BJ (cell line): ENCODE results near the gene SCGB3A1. TPM values are rescaled to one million over a fixed set of nuclear protein-coding genes. Genes with fewer than 3 reads are reported as not detected.

ENCODE experiments used
- CTCF ChIA-PET: fragments of 350-600 bp; formaldehyde crosslinking; extraction: SDS; loops from one replicate; lab custom pipeline; 2021; ENCODE audit warnings: antibody characterized with exemption, inconsistent platforms; lab: Yijun Ruan, JAX
- POLR2A ChIA-PET: fragments of 300-600 bp; sonication (Branson Sonifier 250); formaldehyde crosslinking; extraction: SDS; loops from one replicate; lab custom pipeline; 2021; ENCODE audit warnings: antibody characterized with exemption; lab: Charles Lee
- DNase-seq: peaks from one replicate; pipeline ENCODE4 v3.0.0-alpha.2; 2011; ENCODE audit warnings: low read depth
- H3K27me3 ChIP-seq: 2 replicates; pipeline ENCODE4 v1.6.0; 2011; ENCODE audit warnings: low read length; ENCODE audit not compliant: control insufficient read depth, insufficient read depth
- H3K36me3 ChIP-seq: 2 replicates; pipeline ENCODE4 v1.5.1; 2011; ENCODE audit warnings: low read length; ENCODE audit not compliant: control insufficient read depth, insufficient read depth
- H3K4me3 ChIP-seq: 2 replicates; pipeline ENCODE4 v1.5.1; 2011; ENCODE audit warnings: low read depth, mild to moderate bottlenecking, control low read depth, low read length
- polyA minus RNA-seq: library from RNA; depleted of rRNA, polyadenylated mRNA; stranded (reverse); fragments of >200 nt; gene quantifications from 2 replicates; pipeline ENCODE4 v1.2.3, GENCODE V29; 2011; rRNA and poly(A)+ RNA removed
- polyA plus RNA-seq: library from polyadenylated mRNA; depleted of rRNA; stranded (reverse); fragments of >200 nt; gene quantifications from 2 replicates; pipeline ENCODE4 v1.2.3, GENCODE V29; 2011; rRNA removed
- TF ChIP-seq, protein P1 (sequence below): IDR thresholded peaks from 2 replicates; pipeline ENCODE4 v1.5.1; 2011; ENCODE audit warnings: low read depth, mild to moderate bottlenecking, control low read depth, inconsistent platforms, low read length, moderate library complexity; ENCODE audit not compliant: insufficient read depth

The SCGB3A1 gene, protein sequence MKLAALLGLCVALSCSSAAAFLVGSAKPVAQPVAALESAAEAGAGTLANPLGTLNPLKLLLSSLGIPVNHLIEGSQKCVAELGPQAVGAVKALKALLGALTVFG
- polyA plus RNA-seq (not detected in 2 replicates), polyA minus RNA-seq (not detected in 2 replicates)

DNA sequence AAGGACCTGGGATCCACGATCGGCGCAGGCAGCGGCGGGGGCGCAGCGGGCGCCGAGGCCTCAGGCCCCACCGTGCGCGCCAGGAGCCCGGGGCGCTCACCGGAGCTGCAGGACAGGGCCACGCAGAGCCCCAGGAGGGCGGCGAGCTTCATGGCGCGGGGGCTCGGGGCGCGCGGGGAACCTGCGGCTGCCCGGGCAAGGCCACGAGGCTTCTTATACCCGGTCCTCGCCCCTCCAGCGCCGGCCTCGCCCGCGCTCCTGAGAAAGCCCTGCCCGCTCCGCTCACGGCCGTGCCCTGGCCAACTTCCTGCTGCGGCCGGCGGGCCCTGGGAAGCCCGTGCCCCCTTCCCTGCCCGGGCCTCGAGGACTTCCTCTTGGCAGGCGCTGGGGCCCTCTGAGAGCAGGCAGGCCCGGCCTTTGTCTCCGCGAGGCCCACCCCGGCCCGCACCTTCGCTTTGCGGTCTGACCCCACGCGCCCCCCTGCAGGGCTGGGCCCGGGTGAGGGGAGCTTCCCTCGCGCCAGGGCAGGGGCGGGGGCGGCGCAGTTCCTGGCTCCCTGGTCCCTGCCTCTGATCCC lies at the start of gene SCGB3A1:
SCGB3A1 (minus strand) TSS at position 189 of the 577 bp plus-strand sequence; CDS start at position 152, 37 bp downstream.
- H3K4me3 ChIP-seq = no peak within 1 kb of the TSS
- peaks cover 23% of the 10 kb centered on the region for H3K27me3 ChIP-seq
- CTCF ChIA-PET = no interaction called here
- TF ChIP-seq, protein P1, sequence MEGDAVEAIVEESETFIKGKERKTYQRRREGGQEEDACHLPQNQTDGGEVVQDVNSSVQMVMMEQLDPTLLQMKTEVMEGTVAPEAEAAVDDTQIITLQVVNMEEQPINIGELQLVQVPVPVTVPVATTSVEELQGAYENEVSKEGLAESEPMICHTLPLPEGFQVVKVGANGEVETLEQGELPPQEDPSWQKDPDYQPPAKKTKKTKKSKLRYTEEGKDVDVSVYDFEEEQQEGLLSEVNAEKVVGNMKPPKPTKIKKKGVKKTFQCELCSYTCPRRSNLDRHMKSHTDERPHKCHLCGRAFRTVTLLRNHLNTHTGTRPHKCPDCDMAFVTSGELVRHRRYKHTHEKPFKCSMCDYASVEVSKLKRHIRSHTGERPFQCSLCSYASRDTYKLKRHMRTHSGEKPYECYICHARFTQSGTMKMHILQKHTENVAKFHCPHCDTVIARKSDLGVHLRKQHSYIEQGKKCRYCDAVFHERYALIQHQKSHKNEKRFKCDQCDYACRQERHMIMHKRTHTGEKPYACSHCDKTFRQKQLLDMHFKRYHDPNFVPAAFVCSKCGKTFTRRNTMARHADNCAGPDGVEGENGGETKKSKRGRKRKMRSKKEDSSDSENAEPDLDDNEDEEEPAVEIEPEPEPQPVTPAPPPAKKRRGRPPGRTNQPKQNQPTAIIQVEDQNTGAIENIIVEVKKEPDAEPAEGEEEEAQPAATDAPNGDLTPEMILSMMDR = no peak
- DNase-seq = no peak
- POLR2A ChIA-PET = no interaction called here
- H3K36me3 ChIP-seq = no peaks in the 10 kb centered on the region

GRCh38 chr5:180640611-180640860 lies 49.2 kb upstream of the SCGB3A1 start:
- TF ChIP-seq, protein P1 = no peak
- peaks cover 2% of the 10 kb centered on the region; the same call in 1 of the 2 replicates for H3K27me3 ChIP-seq
- CTCF ChIA-PET = no interaction called here
- no peaks in the 10 kb centered on the region for H3K36me3 ChIP-seq
- no peak for DNase-seq
- POLR2A ChIA-PET = no interaction called here
- H3K4me3 ChIP-seq = no peak overlapping the region

DNA sequence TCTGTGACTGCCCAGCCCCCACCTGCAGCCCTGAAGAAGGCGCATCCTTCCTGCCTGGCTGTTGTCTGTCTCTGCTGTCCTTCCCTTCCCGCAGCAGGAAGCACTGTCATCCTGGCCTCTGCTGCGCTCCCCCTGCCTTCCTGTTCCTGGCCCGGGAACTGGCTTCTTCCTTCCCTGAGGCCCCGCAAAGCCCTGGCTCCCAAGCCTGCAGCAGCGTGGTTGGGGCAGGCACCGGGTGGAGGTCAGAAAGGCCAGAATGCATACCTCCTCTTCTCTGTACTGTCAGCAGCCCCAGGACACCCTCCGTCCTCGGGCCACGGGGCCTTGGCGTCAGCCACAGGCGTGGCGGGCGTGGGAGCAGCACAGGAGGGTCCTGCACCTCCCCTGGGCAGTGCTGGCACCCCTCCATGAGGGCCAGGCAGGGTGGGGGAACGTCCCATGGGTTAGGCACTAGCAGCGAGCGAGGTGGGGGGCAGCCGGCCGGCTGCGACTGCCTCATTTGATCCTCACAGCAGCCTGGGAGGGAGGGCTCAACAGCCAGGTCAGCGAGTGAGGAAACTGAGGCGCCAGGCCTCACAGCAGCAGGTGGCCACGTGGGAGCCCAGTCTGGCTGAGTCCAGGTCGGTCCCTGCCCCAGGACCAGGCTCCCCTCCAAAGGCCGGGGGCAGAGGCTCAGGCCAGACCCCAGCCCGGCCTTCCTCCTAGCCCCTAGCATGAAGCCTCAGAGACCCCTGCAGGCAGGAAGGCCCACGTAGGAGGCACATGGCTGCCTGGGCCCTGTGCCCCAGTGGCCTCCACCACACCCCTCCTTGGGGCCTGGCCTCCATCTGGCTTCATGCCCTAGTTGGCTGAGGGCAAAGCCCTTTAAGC lies 48.7 kb upstream of the SCGB3A1 start:
- H3K36me3 ChIP-seq = no peaks in the 10 kb centered on the region
- H3K4me3 ChIP-seq = no peak overlapping the region
- no peak for DNase-seq
- peaks cover 2% of the 10 kb centered on the region; the same call in 1 of the 2 replicates for H3K27me3 ChIP-seq
- TF ChIP-seq, protein P1 = no peak
- ChIA-PET CTCF (no interaction called here), POLR2A (no interaction called here)

- H3K36me3 ChIP-seq = no peaks in the 10 kb centered on the region
- H3K27me3 ChIP-seq = peaks cover 2% of the 10 kb centered on the region; the same call in 1 of the 2 replicates
- DNase-seq = no peak
- ChIA-PET CTCF (no interaction called here), POLR2A (no interaction called here)
- no peak overlapping the region for H3K4me3 ChIP-seq
- TF ChIP-seq, protein P1 = no peak
These were observed 48.0 kb upstream of the SCGB3A1 start for GRCh38 chr5:180639287-180639686.

- Histone ChIP-seq H3K36me3 (no peaks in the 10 kb centered on the region), H3K4me3 (no peak overlapping the region), H3K27me3 (no peaks in the 10 kb centered on the region)
- TF ChIP-seq, protein P1 = no peak
- CTCF ChIA-PET = interaction anchor here (0.8 kb wide), 1 partner anchor 19 kb away, joined by 3 read pairs; no protein-coding TSS in a partner anchor
- DNase-seq = no peak
- POLR2A ChIA-PET = no interaction called here
These were observed 46.8 kb upstream of the SCGB3A1 start for GRCh38 chr5:180637962-180638680.
